HEK293 (cell line): ENCODE measurements around the gene OPA3.

Source experiments
- CTCF ChIP-seq: fragments of 450-650 bp; formaldehyde crosslinking; IDR thresholded peaks from 2 replicates; pipeline ENCODE4 v1.5.1; 2016; ENCODE audit warnings: missing biosample characterization, missing genetic modification characterization
- TF ChIP-seq, protein P1 (sequence below): sonication (generic); formaldehyde crosslinking; IDR thresholded peaks from 2 replicates; pipeline ENCODE4 v1.8.1; 2022; ENCODE audit warnings: mild to moderate bottlenecking, moderate library complexity, missing genetic modification reagents

DNA sequence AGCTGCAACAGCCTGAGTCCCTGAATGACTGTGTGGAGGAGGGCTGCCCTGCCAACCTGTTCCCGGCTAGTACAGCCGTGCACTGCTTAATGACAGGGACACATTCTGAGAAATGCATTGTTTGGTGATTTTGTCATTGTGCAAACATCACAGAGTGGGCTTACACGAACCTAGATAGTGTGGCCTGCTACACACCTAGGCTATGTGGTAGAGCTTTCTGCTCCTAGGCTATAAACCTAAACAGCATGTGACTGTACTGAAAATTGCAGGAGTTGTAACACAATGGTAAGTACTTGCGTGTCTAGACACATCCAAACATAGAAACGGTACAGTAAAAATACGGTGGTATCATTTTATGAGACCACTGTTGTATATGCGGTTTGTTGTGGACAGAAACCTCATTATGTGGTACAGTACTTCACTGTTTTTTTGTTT, 42.4 kb downstream of the OPA3 start:
- no peak for TF ChIP-seq CTCF
- TF ChIP-seq, protein P1, sequence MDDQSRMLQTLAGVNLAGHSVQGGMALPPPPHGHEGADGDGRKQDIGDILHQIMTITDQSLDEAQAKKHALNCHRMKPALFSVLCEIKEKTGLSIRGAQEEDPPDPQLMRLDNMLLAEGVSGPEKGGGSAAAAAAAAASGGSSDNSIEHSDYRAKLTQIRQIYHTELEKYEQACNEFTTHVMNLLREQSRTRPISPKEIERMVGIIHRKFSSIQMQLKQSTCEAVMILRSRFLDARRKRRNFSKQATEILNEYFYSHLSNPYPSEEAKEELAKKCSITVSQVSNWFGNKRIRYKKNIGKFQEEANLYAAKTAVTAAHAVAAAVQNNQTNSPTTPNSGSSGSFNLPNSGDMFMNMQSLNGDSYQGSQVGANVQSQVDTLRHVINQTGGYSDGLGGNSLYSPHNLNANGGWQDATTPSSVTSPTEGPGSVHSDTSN: no peak
